Measurements from ENCODE around the gene ADCY7.

DNA sequence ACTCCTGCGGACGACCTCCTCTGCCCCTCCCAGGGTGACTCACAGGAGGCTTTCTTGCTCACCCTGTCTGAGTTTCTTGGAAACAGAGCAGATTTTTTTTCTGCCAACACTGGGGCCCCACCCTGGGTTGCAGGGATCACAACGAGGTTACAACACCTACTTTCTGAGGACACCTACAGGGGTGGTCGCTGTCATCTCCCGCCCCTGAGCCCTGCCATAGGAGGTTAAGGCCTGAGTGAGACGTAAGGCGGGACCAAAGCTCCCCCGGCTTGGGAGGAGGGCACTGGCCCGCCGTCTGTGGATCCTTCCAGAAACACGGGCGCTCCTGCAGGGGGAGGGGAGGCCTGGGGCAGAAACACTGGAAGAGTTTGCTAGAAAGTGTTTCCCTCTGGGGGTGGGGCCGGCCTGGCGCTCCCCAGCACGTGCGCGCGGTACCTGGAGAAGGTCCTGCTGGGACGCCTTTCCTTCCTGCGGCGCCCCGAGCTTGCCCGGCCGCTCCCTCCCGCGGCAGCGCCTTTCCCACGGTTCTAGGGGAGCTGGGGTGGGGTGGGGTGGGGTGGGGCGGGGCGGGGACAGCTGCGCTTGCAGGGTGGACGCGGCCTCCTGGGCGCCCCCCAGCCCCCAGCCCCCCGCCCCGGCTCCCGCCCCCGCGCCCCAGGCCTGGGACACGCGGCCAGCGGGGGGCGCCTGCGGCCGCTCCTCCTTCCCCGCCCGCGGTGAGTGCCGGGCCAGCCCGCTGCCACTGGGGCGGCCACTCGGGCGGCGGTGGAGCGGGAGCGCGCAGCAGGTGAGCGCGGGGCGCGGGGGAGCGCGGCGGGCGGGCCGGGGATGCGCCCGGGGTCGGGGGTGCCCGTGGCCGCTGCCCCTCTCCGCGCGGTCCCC is 20.7 kb upstream of the ADCY7 start:
- no peak for TF ChIP-seq RCOR1 (IDR thresholded peaks at IDR 0.05; ENCODE audit: insufficient replicate concordance, low read length)
- TF ChIP-seq RFX5 (IDR thresholded peaks at IDR 0.05; ENCODE audit: low read depth, low read length): no peak
- no peak for TF ChIP-seq POLR2A (IDR thresholded peaks at IDR 0.05; ENCODE audit: low read depth, low read length)
- TF ChIP-seq, protein P1, sequence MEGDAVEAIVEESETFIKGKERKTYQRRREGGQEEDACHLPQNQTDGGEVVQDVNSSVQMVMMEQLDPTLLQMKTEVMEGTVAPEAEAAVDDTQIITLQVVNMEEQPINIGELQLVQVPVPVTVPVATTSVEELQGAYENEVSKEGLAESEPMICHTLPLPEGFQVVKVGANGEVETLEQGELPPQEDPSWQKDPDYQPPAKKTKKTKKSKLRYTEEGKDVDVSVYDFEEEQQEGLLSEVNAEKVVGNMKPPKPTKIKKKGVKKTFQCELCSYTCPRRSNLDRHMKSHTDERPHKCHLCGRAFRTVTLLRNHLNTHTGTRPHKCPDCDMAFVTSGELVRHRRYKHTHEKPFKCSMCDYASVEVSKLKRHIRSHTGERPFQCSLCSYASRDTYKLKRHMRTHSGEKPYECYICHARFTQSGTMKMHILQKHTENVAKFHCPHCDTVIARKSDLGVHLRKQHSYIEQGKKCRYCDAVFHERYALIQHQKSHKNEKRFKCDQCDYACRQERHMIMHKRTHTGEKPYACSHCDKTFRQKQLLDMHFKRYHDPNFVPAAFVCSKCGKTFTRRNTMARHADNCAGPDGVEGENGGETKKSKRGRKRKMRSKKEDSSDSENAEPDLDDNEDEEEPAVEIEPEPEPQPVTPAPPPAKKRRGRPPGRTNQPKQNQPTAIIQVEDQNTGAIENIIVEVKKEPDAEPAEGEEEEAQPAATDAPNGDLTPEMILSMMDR (conservative IDR thresholded peaks at IDR 0.05; ENCODE audit: low read depth, low read length): peak; percentile 26; the same call in 1 of the 2 replicates
- TF ChIP-seq, protein P2, sequence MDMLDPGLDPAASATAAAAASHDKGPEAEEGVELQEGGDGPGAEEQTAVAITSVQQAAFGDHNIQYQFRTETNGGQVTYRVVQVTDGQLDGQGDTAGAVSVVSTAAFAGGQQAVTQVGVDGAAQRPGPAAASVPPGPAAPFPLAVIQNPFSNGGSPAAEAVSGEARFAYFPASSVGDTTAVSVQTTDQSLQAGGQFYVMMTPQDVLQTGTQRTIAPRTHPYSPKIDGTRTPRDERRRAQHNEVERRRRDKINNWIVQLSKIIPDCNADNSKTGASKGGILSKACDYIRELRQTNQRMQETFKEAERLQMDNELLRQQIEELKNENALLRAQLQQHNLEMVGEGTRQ (IDR thresholded peaks at IDR 0.05; ENCODE audit: low read depth, low read length): no peak
- TF ChIP-seq CEBPB (IDR thresholded peaks at IDR 0.05; ENCODE audit: low read depth, low read length): peak; percentile 11; the same call in 1 of the 2 replicates
- TF ChIP-seq BHLHE40 (IDR thresholded peaks at IDR 0.05; ENCODE audit: low read depth, low read length): peak; percentile 49; the same call in 1 of the 2 replicates
- peak; percentile 43 for TF ChIP-seq RAD21 (IDR thresholded peaks at IDR 0.05; ENCODE audit: low read length)

Measured in IMR-90 (cell line).